OCI-LY7 (cell line): ENCODE results near the gene MEIS2.

ENCODE experiments used
- EZH2phosphoT487 ChIP-seq: fragments of 200-600 bp; sonication (generic); IDR thresholded peaks from 2 replicates; pipeline ENCODE4 v1.6.1; 2018; ENCODE audit warnings: low read depth, borderline replicate concordance, mild to moderate bottlenecking, mixed run types, antibody characterized with exemption, low read length, moderate library complexity, mixed read lengths
- TF ChIP-seq, protein P1 (sequence below): fragments of 200-600 bp; sonication (generic); conservative IDR thresholded peaks from 2 replicates; pipeline ENCODE4 v1.5.1; 2014; ENCODE audit warnings: mild to moderate bottlenecking, antibody characterized with exemption, low read length, moderate library complexity, mixed read lengths

DNA sequence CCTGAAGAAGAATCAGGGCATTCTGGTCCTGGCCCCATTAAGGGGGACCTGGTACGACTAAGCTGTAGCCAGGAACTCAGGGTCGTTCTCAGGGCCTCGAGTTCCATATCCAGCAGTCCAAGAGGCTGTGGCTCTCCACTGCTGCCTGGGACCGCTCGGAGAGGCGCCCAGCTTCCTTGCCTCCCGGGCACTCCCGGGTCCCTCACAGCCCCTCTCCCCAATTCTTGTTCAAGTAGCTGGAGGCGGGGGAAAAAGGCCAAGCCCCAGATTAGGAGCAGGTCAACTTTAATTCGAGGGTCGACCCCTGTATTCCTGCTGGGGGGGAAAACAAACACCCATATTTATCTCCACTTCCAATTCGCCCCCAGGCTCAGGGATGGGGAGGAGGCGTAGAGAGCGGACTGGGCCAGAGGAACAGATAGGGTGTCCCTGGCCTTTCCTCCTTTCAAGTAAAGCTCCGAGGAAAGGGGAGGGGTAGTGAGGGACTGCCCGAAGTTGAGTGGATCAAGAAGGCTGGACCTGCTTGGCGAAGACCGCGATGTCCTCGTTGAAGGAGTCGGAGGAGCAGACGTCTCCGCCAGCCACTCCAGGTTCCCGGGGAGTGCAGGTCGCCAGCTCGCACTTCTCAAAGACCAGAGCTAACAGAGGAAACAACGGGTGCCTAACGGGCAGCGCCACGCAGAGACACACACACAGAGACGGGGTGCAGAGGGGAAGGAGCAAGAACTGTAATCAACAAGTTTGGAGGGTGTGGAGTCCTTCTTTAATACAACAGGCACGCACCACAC is 4.4 kb downstream of the MEIS2 start:
- TF ChIP-seq, protein P1, sequence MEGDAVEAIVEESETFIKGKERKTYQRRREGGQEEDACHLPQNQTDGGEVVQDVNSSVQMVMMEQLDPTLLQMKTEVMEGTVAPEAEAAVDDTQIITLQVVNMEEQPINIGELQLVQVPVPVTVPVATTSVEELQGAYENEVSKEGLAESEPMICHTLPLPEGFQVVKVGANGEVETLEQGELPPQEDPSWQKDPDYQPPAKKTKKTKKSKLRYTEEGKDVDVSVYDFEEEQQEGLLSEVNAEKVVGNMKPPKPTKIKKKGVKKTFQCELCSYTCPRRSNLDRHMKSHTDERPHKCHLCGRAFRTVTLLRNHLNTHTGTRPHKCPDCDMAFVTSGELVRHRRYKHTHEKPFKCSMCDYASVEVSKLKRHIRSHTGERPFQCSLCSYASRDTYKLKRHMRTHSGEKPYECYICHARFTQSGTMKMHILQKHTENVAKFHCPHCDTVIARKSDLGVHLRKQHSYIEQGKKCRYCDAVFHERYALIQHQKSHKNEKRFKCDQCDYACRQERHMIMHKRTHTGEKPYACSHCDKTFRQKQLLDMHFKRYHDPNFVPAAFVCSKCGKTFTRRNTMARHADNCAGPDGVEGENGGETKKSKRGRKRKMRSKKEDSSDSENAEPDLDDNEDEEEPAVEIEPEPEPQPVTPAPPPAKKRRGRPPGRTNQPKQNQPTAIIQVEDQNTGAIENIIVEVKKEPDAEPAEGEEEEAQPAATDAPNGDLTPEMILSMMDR = no peak
- no peak for TF ChIP-seq EZH2phosphoT487
